NOMO-1 treated with DMSO at 0.1 percent for 48 hours (cell line): ENCODE data around the gene RAMP3.
"Not testable (repeated sequence)": the region's sequence is repeated elsewhere in the genome, so short reads cannot be mapped to it uniquely, and the experiment has no call there.

Source experiments
- DNase-seq: peaks from one replicate; lab custom pipeline; 2025; ENCODE audit not compliant: unreplicated experiment; lab: John Stamatoyannopoulos, UW

Gene RAMP3

GRCh38 chr7:45157653-45158401 lies at the start of gene RAMP3:
Gene RAMP3 (plus strand): TSS chr7:45157791. CDS start chr7:45157829, 38 bp downstream.
- DNase-seq, result no peak

- no peak for DNase-seq
These were observed 48.7 kb upstream of the RAMP3 start for GRCh38 chr7:45108863-45109262.

GRCh38 chr7:45111298-45112223 lies 46.0 kb upstream of the RAMP3 start, which contains the start of gene TBRG4:
Gene TBRG4 (minus strand): TSS chr7:45111697. CDS start chr7:45109237, 2,460 bp downstream.
- peak; percentile 92 for DNase-seq

GRCh38 chr7:45112648-45113047 lies 44.9 kb upstream of the RAMP3 start:
- DNase-seq, result no peak

- not testable (repeated sequence) for DNase-seq
These were observed 43.3 kb upstream of the RAMP3 start for GRCh38 chr7:45114257-45114656.

- DNase-seq, result peak; percentile 42
These were observed 42.7 kb upstream of the RAMP3 start for GRCh38 chr7:45114926-45115325.

- DNase-seq, result no peak
These were observed 41.5 kb upstream of the RAMP3 start for GRCh38 chr7:45116048-45116447.

- no peak for DNase-seq
These were observed 40.0 kb upstream of the RAMP3 start for GRCh38 chr7:45117582-45117981.

GRCh38 chr7:45118292-45118691 lies 39.3 kb upstream of the RAMP3 start:
- no peak for DNase-seq

- no peak for DNase-seq
These were observed 38.7 kb upstream of the RAMP3 start for GRCh38 chr7:45118889-45119331.

GRCh38 chr7:45119550-45119949 lies 38.0 kb upstream of the RAMP3 start:
- peak; percentile 55 for DNase-seq

- DNase-seq, result no peak
These were observed 34.4 kb upstream of the RAMP3 start for GRCh38 chr7:45122975-45123860.

- DNase-seq, result no peak
These were observed 33.5 kb upstream of the RAMP3 start for GRCh38 chr7:45123913-45124710.

- no peak for DNase-seq
These were observed 32.2 kb upstream of the RAMP3 start for GRCh38 chr7:45125193-45125904.

GRCh38 chr7:45126201-45126600 lies 31.4 kb upstream of the RAMP3 start:
- DNase-seq, result no peak

- no peak for DNase-seq
These were observed 30.7 kb upstream of the RAMP3 start for GRCh38 chr7:45126920-45127319.

GRCh38 chr7:45129181-45129800 lies 28.3 kb upstream of the RAMP3 start:
- DNase-seq, result no peak

- no peak for DNase-seq
These were observed 27.7 kb upstream of the RAMP3 start for GRCh38 chr7:45129906-45130305.

GRCh38 chr7:45130910-45131309 lies 26.7 kb upstream of the RAMP3 start:
- no peak for DNase-seq
